GM12801 (cell line): Measurements from ENCODE around the gene PRICKLE2.

ENCODE experiments used
- CTCF ChIP-seq: IDR thresholded peaks from one replicate; pipeline ENCODE4 v1.5.1; 2011; ENCODE audit warnings: control low read depth; ENCODE audit not compliant: insufficient read length; ENCODE audit errors: extremely low read depth

PRICKLE2 gene

GRCh38 chr3:64259636-64260035 lies 34.4 kb upstream of the PRICKLE2 start:
- no peak for TF ChIP-seq CTCF

DNA sequence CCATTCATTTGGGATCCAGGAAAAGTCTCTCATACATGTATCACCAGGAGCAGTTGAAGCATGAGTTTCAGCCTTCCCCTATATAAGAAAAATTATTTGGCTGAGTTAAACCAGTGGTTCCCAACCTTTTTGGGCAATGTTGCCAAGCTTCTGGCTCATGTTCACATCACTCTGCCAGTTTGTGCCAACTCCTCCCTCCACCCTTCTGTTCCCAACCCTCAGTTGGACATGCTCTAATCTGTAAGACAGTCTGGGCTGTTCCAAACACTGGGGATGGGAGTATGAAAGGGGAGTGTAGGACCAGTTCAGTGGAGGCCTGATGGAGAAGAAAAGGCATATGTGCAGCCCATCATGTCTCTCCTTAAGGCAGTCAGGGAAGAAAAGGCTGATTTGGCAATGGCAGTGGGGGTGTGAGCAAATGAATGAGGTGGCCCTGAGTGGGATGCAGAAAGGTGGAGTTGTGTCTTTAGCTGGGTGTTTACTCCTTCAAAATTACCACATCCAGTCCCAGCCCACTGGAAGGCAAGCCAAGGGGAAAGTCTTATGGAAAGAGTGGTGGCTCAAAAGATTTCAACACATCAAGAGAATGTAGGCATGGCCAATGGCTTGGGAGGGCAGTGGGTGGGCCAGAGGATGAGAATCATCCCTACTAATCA lies 32.0 kb upstream of the PRICKLE2 start:
- no peak for TF ChIP-seq CTCF

DNA sequence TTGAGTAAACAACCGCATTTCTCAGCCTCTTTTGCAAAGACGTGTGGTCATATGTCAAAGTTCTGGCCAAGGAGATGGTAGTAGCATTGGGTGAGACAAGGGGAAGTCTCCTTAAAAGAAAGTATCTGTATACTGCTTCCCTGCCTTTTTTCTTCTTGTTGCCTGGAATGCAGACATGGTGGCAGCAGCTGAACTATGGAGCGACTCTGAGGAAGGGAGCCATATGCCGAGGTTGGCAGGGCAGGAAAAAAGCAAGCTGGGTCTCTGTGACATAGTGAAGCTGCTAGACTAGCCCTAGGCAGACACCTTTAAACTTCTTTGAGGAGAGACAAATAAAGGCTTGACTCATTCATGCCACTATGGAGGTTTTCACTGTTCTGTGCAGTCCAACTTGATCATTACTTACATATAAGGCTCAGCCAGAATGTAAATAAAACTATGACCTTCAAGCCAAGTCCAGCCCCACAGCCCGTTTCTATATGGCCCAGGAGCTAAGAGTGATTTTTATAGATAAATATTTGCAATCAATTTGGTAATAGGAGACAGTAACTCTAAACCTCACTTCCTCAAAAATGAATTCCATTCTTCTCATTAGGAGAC lies 30.6 kb upstream of the PRICKLE2 start:
- TF ChIP-seq CTCF, result no peak

DNA sequence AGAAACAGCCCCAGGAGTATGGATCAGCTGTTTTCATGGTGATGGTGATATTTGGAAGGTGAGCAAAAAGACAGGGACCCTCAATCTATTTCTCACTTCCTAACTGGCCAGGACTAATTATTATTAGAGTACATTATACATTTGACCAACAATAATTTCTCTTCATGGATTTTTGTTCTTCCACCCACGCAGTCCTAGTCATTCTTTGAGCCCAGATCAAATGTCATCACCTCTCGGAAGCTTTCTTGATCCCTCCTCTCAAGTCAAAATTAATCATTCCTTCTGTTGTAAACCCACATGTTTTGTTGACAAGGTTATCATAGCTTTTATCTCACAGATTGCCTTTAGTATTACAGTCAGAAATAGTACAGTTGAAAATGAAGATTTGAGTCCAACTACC lies 29.2 kb upstream of the PRICKLE2 start:
- TF ChIP-seq CTCF, result no peak

- no peak for TF ChIP-seq CTCF
These were observed 28.4 kb upstream of the PRICKLE2 start for GRCh38 chr3:64253689-64254088.

GRCh38 chr3:64251019-64251418 lies 25.8 kb upstream of the PRICKLE2 start:
- no peak for TF ChIP-seq CTCF

GRCh38 chr3:64247991-64248646 lies 22.9 kb upstream of the PRICKLE2 start:
- no peak for TF ChIP-seq CTCF
